Mammary epithelial cell (primary cell): ENCODE data around the gene DHCR7.

ENCODE experiments used
- CTCF ChIP-seq, 2 donors: IDR thresholded peaks in 1 of 2; conservative IDR thresholded peaks in 1 of 2; 2 replicates each; pipeline ENCODE4 v1.5.1; 2011 to 2012; ENCODE audit warnings: inconsistent platforms in 2 of 2, low read length in 2 of 2, mild to moderate bottlenecking in 2 of 2, control low read depth in 1 of 2, low read depth in 1 of 2; ENCODE audit not compliant: insufficient read depth in 1 of 2; ENCODE audit errors: extremely low read depth in 1 of 2
- EZH2 ChIP-seq: IDR thresholded peaks from 2 replicates; pipeline ENCODE4 v1.6.1; 2012; ENCODE audit warnings: low read length, inconsistent platforms, borderline replicate concordance

DNA sequence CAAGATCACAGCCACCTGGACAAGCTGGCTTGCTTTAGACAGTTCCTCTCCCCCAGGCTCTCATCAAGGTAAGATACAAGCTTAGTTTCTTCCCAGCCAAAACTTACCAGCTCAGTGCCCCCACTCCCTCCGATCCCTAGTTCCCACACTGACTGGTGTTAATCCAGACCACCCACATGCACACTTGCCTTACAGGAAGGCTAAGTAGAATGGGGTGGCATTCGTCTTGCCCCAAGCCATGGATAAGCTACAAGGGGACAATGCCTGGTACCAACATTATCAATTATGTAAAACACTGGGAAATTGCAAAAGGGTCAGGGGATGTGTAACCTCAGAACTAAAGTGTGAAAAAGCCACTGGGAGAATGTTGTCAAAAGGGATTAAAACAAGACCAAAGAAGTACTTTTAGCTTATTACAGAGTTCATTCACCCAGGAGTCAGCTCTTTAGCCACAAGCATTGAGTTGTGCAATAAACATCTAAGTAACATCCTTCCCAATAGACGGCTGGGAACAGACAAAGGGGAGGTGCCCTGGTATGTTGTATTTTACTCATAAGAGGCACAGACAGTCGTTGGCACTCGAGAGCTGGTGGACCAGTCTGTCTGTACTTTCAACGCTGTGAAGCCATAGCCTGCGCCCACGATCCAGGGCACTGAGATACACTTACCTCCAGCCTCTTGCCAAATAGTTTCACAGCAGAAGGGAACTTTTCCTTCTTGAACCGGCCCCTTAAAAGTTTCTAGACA is 1.1 kb downstream of the DHCR7 start:
- no peak for TF ChIP-seq EZH2
- no peak for TF ChIP-seq CTCF (conservative IDR thresholded peaks at IDR 0.05 in 1 of 2, IDR thresholded peaks at IDR 0.05 in 1 of 2; ENCODE audit: extremely low read depth in 1 of 2, insufficient read depth in 1 of 2, low read depth in 1 of 2, low read length in 2 of 2)
